Measurements from ENCODE around the gene ZNF644.
"Not testable (repeated sequence)": the region's sequence is repeated elsewhere in the genome, so short reads cannot be mapped to it uniquely, and the experiment has no call there.

The ZNF644 gene

DNA sequence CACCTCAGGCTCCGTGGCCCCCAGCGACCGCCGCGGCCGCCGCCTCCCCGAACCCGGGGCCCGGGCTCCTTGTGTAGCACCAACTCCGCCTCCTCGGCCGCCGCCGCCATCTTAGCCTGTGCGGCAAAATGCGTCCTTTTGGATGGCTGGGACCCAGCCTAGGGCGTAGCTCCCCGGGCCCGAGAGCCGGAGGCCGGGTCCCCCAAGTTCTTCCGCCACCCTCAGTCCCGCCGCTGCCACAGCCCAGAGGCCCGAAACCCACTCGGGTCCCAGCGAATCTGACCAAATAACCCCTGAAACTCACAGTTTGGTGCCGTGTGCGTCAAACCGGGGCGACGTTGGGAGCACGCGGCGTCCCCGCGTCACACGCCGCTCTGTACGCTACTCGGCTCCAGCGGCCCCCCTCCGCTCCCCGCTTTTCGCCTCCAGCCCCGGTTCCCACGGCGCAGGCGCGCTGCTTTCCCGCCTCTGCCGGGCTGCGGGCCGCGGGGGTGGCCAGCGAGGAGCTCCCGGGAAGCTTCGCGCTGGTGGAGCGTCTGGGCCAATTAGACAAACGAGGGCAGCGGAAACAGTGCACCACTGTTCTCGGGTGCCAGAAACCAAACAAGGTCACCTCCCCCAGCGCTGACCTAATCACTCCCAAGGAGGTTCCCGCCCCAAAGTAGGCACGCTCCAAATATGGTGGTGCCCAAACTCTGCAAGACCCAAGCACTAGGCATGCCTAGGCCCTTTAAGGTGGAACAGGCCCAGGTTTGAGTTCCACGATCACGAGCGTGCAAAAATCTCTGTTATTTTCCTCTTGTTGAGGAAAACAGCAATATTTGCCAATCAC, at the start of gene ZNF644:
Gene ZNF644 (minus strand): TSS at position 350 of the 832 bp plus-strand sequence. CDS start 39,682 bp downstream, outside the sequence.
- peak; percentile 89 for DNase-seq (ENCODE audit: low read depth in 2 of 2)

DNA sequence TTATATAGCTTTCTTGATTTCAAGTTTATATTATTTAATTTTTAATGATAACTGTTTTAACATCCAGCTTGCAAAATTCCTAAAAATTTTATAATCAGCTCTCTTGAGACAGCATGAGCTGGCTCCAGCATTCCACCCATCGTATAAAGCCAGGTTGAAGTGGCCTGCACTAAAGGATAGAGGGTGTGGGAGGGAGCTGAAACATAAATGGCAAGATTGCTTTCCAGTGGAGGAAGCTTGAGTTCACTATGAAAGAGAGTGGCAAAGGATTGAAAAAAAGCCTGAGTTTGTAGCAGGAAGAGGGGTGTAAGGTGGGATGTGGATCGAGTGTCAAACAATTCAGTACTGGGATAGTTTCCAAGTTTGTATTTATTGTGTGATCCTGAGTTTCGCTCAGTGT, 48.5 kb upstream of the ZNF644 start:
- no peak for DNase-seq (ENCODE audit: low read depth in 2 of 2)

DNA sequence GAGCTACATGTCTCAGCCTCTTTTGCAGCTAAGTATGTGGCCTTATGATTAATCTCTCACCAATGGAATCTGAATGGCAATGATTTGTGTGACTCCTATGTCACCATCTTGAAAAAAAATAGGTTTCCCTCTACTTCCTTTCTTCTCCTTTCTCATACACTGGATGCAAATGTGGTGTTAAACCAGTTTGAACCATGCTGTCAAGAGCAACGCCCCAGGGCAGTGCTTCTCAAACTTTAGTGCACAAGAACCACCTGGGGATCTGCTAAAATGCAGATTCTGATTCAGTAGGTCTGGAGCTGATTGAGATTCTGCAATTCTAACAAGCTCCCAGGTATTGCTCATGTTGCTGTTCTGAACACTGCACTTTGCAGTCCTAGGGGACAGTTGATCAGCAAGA, 44.7 kb upstream of the ZNF644 start:
- no peak for DNase-seq (ENCODE audit: low read depth in 2 of 2)

DNA sequence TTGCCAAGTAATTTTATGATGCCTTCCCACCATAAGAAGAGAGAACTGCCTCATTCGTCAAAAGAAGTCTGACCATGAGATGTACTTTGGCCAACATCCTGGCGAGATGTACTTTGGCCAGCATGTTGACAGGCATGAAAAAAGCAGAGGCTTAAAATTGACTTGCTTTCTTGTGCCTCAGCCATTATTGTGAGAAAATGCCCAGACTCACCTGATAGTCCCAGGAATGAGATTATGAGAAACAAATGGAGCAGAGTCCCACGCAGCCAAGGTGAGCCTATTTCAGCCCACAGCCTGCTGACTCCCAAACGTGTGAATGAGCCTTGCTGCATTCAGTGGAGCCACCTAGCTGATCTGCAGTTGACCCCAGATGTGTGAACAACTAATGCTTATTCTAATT, 43.5 kb upstream of the ZNF644 start:
- DNase-seq (ENCODE audit: low read depth in 2 of 2): no peak

DNA sequence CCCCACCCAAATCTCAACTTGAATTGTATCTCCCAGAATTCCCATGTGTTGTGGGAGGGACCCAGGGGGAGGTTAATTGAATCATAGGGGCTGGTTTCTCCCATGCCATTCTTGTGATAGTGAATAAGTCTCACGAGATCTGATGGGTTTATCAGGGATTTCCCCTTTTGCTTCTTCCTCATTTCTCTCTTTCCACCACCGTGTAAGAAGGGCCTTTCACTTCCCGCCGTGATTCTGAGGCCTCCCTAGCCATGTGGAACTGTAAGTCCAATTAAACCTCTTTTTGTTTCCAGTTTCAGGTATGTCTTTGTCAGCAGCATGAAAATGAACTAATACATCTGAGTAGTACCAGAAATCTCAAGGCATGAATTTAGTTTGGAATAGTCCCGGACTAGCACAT, 41.6 kb upstream of the ZNF644 start:
- DNase-seq (ENCODE audit: low read depth in 2 of 2): not testable (repeated sequence)

DNA sequence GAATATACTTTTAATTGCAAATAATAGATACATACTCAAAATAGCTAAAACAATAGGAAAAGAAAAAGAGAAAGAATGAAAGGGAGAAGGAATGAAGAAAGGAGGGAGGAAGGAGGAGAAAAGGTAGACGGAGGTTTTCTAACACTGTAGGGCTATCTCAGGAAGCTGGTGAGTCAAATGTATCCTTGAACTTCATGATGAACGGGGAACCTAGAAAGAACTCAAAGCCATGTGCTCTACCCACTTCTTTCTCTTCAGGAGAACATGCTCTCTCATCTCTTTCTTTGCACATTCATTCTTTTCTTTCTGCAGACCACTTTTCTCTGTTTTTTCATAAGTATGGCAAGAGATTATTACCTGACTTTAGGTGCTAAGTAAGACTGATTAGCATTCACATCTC, 37.3 kb upstream of the ZNF644 start:
- no peak for DNase-seq (ENCODE audit: low read depth in 2 of 2)

DNA sequence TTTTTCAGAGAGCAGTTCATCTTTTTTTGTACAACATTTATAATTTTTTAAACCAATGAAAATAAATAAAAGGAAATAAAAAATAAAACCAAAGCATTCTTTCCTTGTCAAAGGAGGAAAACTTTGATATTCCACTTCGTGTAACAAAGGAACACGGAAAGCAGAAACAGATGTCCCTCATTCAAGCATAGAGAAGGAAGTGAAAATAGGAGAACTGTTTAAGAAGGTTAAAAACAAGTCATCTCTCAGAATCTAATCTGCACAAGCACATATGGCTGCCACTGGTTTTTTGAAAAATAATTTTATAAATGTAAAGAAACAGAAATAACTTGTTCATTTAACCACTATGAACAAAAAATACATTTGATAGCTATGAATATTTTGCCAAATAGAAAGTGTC, 35.9 kb upstream of the ZNF644 start:
- DNase-seq (ENCODE audit: low read depth in 2 of 2): no peak

DNA sequence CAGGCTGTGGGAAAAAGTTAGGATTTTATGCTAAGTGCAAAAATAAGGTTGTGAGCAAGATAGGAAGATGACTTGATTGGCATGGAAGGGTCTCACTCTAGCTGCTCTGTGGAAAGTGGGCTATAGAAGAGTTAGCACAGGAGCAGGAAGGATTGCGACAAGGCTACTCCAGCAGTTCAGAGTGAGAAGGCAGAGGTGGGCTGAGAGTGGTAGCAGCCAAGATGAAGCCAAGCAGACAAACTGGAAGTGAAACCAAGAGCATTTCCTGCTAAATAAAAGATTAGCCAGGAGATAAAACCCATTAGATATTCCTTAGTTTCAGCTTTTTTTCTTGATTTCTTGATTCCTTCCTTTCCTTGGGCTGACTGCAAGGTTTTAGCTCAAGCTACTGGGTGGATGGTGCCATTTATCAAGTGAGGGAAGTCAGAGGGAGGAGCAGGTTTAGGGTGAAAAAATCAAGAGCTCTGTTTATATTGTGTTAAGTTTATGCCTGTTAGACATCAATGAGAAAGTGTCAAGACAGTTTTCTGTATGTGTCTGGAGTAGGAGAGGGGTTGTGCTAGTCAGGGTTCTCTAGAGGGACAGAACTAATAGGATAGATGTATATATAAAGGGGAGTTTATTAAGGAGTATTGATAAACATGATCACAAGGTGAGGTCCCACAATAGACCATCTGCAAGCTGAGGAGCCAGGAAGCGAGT, 33.1 kb upstream of the ZNF644 start:
- DNase-seq (ENCODE audit: low read depth in 2 of 2): no peak

DNA sequence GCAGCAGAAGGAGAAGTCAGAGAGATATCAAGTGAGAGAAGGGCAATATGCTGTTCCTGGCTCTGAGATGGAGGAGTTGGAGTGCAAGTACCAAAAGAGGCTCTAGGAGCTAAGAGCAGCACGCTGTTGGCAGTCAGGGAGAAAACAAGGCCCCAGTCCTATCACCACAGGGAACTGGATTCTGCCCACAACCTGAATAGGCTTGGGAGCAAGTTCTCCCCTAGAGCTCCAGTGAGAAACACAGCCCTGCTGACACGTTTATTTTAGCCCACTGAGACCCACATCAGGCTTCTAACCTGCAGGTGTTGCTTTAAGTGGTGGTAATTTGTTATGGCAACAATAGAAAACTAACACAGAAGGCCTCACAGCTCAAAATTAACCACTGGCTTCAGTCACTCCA, 31.8 kb upstream of the ZNF644 start:
- no peak for DNase-seq (ENCODE audit: low read depth in 2 of 2)

DNA sequence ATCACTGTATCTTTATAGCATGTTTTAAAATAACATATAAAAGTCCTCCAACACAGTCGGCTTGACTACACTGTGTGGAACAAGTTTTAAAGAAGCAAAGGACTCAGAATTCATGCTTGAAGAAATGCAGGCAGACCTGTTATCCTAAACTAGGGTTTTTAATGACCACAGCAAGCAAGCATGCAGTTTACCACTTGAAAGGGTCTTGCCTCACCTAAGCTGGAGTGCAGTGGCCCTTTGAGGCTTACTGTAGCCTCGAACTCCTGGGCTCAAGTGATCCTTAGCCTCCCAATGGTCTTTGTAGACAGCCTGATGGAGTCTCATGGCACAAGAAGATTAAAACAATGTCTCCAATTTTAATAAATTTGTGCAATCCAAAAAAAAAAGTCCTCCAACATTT, 27.7 kb upstream of the ZNF644 start:
- DNase-seq (ENCODE audit: low read depth in 2 of 2): not testable (repeated sequence)

DNA sequence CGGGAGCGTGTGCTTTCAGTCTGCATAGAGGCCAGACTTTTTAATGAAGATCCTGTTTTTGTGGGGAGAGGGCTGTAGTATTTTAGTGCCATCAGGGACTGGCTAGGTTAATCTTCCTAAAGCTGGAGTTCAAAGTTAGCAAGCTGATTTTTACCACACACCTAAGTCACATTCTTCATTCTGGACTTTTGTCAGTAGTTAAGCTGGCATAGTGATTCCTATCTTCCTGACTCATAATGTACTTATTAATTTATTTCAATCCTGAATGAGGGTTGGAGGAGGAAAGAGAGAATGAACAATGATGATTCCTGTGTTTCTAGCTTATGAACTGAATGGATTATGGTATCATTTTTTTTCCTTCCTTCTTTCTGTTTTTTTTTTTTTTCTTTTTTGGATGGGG, 24.9 kb upstream of the ZNF644 start:
- no peak for DNase-seq (ENCODE audit: low read depth in 2 of 2)

DNA sequence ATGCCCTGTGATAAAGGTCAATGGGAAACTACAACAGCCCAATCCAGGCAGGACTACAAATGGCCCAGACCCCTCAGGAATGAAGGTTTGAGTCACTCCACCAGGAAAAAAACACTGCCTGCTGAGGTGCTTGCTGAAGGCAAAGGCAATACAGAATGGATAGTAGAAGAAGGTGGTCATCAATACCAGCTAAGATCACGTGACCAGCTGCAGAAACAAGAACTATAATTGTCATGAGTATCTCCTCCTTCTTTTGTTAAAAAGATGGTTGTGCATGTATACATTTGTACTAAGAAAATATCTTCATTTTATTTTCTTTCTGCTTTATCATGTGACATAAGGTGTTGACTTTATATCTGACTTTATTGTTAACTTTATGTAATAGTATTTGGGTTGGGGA, 23.4 kb upstream of the ZNF644 start:
- DNase-seq (ENCODE audit: low read depth in 2 of 2): no peak

DNA sequence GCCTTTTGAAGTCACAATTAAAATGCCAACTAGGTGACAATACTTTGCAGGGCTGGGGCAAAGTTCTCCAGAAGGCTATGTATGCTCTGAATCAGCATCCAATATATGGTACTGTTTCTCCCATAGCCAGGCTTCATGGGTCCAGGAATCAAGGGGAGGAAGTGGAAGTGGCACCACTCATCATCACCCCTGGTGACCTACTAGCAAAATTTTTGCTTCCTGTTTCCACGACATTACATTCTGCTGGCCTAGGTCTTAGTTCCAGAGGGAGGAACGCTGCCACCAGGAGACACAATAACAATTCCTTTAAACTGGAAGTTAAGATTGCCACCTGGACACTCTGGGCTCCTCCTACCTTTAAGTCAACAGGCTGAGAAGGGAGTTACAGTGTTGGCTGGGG, 22.9 kb upstream of the ZNF644 start:
- not testable (repeated sequence) for DNase-seq (ENCODE audit: low read depth in 2 of 2)

DNA sequence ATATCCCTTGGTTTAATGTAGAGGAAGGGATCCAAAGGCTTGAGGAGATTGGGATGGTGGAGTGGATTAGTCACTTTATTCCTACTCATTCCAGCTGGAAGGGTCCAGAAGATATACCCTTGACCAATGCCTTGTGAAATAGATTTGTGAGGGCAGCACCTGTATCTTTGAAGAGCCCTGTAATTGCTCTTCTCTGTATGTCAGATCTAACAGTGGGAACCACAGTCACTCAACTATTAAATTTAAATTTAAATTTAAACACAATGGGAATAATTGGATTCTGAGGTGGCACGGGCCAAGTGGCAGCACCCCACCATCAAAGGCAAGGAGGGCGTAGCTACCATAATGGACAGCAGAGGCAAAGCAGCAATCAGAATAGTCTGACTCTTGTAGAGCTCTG, 20.5 kb upstream of the ZNF644 start:
- not testable (repeated sequence) for DNase-seq (ENCODE audit: low read depth in 2 of 2)

DNA sequence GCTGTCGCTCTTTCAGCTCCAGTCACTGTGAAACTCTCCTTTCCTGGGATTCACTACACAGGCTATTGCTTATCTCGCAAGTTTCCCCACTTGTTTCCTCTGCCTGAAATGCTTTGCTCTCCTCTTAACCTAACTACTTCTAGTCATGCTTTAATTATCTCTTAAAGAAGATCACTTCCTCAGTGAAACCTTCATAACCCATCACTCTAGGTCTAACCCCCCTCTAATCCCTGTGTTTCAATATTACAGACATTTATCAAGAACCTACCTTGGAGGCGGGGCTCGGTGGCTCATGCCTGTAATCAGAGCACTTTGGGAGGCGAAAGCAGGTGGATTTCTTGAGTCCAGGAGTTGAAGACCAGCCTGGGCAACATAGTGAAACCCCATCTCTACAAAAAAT, 16.7 kb upstream of the ZNF644 start:
- no peak for DNase-seq (ENCODE audit: low read depth in 2 of 2)

DNA sequence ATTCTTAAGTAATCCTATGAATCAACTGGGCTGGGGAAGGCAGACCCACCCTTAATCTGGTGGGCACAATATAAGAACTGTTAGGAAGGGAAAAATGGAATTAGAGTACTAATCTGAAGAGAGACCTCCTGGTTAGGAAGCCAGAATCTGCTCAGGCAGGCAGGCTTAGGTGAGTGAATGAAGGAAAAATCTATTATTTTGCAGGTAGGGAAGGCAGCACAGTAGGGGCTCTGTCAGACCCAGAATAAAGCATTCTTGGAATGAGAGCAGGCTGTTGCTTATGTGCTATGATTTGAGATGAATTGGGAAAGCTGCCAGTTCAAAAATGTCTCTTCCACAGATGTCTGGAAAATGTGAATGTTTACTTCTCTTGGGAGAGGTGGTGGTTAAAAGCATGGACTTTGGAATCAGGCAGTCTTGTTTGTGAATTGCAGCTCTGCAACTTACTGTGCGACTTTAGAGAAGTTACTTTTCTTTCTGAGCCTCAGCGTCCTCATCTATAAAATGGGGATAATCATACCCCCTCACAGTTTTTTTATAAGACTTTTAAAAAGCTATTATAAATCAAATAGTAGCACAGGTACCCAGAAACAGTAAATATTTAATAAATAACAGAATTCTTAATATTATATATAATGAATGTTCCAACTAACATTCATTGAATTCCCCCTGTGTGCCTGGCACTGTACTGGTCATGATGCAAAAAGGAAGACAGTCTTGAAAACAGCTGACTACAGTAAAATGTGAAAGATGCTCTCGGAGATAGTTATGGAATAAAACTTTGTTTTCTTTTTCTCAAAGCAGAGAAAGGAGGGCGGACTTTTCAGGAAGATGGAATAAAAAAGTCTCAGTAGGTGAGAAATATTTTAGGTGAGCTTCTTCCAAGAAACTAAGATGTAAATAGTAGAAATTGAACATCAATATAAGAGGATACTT, 15.3 kb upstream of the ZNF644 start:
- no peak for DNase-seq (ENCODE audit: low read depth in 2 of 2)

DNA sequence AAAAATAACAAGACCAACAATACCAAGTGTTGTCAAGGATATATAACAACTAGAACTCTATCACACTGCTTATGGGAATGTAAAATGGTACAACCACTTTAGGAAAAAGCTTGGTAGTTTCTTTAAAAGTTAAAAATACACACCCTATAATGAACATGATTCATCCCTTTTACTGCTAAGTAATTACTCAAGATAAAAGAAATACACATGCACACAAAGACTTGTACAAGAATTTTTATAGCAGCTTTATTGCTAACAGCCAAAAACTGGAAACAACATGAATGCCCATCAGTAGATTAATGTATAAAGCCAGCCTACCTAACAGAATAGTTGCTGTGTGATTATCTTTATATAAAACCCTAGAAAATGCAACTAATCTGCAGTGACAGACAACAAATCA, 10.5 kb upstream of the ZNF644 start:
- DNase-seq (ENCODE audit: low read depth in 2 of 2): no peak

DNA sequence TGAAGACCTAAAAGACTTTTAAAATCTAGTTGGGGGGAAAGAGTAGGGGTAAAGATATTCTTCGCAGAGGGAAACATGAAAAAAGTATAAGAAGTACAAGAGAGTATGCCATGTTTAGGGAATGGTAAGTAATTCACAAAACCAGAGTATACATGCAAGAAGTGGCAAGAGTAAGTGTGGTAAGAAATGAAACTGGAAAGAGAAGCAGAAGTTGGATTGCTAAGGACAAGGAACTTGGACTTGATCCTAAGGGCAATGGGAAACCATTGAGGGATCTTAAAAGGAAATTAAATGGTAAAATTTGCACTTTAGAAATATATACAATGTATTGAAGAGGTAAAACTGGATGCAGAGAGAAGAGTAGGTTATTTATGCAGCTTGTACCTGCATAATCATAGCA, 9.2 kb upstream of the ZNF644 start:
- DNase-seq (ENCODE audit: low read depth in 2 of 2): no peak

DNA sequence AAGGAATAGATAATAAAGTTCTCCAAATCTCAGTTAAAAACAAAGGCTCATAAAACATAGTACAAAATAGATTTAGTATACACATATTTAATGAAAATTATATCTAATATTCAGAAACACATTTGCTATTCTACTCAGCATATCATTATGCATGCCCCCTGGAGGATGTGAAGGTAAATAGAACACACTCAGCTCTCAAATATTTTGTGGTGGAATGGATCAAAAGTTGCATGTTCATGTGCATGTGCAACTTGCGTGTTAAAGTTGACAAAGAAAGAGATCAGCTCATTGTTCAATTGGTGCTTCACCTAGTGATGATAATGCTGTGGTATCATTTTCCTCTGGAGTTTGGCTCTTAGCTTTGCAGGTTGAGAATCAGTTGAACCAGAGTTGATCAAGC, 4.9 kb upstream of the ZNF644 start:
- no peak for DNase-seq (ENCODE audit: low read depth in 2 of 2)

DNA sequence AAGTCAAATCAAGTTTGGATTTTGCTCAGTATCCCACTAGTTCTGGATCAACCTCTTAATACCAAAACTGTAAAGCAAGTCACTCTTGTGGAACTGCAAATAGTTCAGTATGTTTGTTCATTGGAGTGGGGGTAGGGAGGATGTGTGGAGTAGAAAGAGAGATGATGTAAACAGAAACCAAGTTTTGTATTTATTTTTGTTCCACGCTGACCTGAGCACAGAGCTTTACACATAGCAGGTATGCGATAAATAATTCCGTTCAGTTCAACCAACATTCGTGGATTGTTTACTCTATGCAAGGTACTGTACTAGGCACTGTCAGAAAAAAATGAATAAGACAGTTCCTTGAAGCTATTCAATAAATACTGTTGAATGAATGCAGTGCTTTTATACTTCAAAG, 4.5 kb upstream of the ZNF644 start:
- no peak for DNase-seq (ENCODE audit: low read depth in 2 of 2)

DNA sequence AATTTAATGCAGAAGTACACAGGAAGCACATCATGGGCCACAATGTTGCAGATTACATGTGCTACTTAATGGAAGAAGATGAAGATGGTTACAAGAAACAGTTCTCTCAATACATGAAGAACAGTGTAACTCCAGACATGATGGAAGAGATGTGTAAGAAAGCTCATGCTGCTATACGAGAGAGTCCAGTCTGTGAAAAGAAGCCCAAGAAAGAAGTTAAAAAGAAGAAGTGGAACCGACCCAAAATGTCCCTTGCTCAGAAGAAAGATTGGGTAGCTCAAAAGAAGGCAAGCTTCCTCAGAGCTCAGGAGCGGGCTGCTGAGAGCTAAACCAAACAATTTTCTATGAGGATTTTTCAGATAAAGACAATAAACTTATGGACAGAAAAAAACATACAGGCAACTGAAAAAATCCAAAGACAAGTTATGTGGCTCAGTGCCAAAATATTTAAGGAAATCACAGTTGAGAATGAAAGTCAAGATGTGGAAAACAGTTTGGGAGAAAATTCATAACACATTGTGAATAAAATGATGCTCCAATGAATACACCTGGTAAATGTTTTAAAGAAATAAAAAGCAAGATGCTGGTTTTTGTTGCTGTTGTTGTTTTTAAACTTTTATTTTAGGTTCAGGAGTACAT, 2.8 kb upstream of the ZNF644 start:
- DNase-seq (ENCODE audit: low read depth in 2 of 2): no peak

DNA sequence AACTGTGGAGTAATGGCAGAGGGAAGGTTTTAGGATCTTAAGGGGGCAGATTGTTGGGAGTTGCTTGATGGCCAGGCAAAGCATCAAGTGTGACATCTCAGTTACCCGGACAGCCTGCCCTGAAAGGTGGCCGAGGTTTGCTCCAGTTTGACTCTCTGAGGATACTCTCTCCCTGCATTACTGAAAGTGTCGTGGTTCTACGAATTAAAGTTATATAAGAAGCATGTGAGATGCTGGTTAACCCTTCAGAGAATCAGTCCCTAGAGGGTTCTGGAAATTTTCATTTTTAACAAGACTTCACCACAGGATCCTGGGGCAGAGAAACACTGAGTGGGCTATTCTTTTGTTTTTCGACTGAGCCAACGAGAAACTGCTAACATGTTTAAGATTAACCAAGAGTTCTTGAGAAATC, 689 bp upstream of the ZNF644 start:
- DNase-seq (ENCODE audit: low read depth in 2 of 2): no peak

All from stimulated activated CD4-positive, alpha-beta T cell treated with anti-CD3 and anti-CD28 coated beads, Interleukin-15, amount 100 ng/mL, for 48 hours (primary cell).